Measurements from ENCODE around the gene GRIN3A. TPM values are rescaled to one million over a fixed set of nuclear protein-coding genes. Genes with fewer than 3 reads are reported as not detected.
A peak's percentile ranks its signal among the peaks of the same experiment; 100 is the strongest.

The GRIN3A gene
- total and polyA plus RNA-seq, 11 donors, result 0.06 to 1.4 (median 0.21) TPM

DNA sequence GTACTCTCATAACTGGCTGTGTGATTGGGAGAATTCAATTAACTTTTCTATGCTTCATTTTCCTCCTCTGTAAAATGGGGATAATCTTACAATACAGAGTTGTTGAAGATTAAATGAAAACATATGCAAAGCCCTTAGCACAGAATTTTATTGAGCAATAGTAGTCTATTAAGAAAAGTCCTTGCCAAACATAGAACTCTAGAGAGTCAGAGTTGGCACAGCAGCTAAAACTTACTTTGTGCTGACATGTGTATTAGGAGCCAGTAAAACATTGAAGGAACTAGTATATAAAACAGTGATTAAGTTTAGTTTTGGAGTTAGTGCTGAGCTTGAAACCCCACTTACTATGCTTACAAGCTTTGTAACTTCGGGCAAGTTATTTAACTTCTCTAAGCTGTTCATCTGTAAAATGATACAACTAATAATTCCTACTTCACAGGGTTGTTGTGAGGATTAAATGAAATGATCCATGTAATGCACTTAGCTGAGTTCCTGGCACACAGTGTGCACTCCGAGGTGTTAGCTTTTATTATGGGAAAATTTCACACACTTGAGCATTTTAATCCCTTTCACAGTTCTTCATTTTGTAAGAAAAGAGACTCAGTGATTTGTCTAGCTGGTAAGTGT is 20.0 kb upstream of the GRIN3A start:
- Histone ChIP-seq H3K36me3 (no peaks in the 10 kb centered on the region), H3K4me3 (no peak overlapping the region), H3K27me3 (no peaks in the 10 kb centered on the region), H3K4me1 (no peaks in the 10 kb centered on the region), H3K9me3 (no peaks in the 10 kb centered on the region), H3K27ac (no peak overlapping the region)
- ATAC-seq (no peak), DNase-seq (no peak)
- 46 to 64% (median 52%) methylated on average over 2 of the region's 2 CpGs for WGBS, 4 donors
- no peak for TF ChIP-seq POLR2A (IDR thresholded peaks at IDR 0.05)
- TF ChIP-seq, protein P1, sequence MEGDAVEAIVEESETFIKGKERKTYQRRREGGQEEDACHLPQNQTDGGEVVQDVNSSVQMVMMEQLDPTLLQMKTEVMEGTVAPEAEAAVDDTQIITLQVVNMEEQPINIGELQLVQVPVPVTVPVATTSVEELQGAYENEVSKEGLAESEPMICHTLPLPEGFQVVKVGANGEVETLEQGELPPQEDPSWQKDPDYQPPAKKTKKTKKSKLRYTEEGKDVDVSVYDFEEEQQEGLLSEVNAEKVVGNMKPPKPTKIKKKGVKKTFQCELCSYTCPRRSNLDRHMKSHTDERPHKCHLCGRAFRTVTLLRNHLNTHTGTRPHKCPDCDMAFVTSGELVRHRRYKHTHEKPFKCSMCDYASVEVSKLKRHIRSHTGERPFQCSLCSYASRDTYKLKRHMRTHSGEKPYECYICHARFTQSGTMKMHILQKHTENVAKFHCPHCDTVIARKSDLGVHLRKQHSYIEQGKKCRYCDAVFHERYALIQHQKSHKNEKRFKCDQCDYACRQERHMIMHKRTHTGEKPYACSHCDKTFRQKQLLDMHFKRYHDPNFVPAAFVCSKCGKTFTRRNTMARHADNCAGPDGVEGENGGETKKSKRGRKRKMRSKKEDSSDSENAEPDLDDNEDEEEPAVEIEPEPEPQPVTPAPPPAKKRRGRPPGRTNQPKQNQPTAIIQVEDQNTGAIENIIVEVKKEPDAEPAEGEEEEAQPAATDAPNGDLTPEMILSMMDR (IDR thresholded peaks at IDR 0.05), result no peak
- intact Hi-C loops (cut with DNase I), result no loop called here

DNA sequence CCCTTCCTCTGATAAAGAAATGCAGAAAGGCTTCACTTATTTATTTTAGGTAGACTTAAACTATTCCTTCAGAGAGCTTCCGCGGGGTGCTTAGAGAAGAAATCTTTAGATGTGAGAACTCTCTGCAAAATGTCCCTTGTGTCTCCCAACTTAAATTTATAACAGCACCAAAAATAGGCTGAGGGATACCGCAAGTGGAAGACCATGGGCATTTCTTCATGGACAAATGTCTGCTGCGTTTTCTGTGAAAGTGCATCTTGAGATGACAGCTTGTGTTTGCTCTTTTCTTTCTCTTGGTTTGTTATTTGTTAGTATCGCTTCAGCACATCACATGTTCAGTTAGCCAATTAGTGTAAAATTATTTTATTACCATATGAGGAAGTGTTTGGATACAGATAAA is 15.3 kb upstream of the GRIN3A start:
- H3K36me3 ChIP-seq, result no peaks in the 10 kb centered on the region
- intact Hi-C loops (cut with DNase I), result loop anchor here in 1 of 10 donors (5.0 kb wide), 1 partner anchor 51 kb away; no protein-coding TSS in a partner anchor
- no peaks in the 10 kb centered on the region for H3K9me3 ChIP-seq
- 78 to 87% (median 82%) methylated on average over 5 of the region's 5 CpGs for WGBS, 4 donors
- no peak for TF ChIP-seq POLR2A (IDR thresholded peaks at IDR 0.05)
- TF ChIP-seq, protein P1 (IDR thresholded peaks at IDR 0.05), result no peak
- DNase-seq, result no peak
- no peaks in the 10 kb centered on the region for H3K4me1 ChIP-seq
- H3K27me3 ChIP-seq, result no peaks in the 10 kb centered on the region
- H3K27ac ChIP-seq, result no peak overlapping the region
- ATAC-seq, result no peak
- no peak overlapping the region for H3K4me3 ChIP-seq

DNA sequence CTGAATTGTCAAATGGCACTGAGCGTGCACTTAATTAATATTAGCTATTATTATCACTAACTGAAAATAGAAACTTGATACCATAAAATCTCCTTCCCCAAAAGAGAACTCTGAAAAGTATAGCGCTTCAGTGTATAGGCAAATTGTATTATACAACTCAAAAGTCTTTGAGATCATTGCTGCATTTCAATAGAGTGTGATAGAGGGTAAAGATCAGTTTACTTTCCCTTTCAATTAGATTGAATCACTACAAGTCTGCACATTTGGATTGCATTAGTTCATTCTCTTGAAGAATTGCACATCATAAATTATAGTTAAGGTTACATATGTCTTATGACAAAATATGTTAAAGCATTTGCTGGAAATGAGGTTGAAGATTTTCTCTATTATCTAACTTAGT is 13.4 kb upstream of the GRIN3A start:
- H3K9me3 ChIP-seq, result no peaks in the 10 kb centered on the region
- H3K27ac ChIP-seq, result no peak overlapping the region
- ATAC-seq (no peak), DNase-seq (no peak)
- no peaks in the 10 kb centered on the region for H3K36me3 ChIP-seq
- no peaks in the 10 kb centered on the region for H3K27me3 ChIP-seq
- 88 to 92% (median 91%) methylated on average over 2 of the region's 2 CpGs for WGBS, 4 donors
- H3K4me1 ChIP-seq, result no peaks in the 10 kb centered on the region
- intact Hi-C loops (cut with DNase I), result loop anchor here in 1 of 10 donors (5.0 kb wide), 1 partner anchor 50 kb away; no protein-coding TSS in a partner anchor
- TF ChIP-seq, protein P1 (IDR thresholded peaks at IDR 0.05), result no peak
- TF ChIP-seq POLR2A (IDR thresholded peaks at IDR 0.05), result no peak
- H3K4me3 ChIP-seq, result no peak overlapping the region

DNA sequence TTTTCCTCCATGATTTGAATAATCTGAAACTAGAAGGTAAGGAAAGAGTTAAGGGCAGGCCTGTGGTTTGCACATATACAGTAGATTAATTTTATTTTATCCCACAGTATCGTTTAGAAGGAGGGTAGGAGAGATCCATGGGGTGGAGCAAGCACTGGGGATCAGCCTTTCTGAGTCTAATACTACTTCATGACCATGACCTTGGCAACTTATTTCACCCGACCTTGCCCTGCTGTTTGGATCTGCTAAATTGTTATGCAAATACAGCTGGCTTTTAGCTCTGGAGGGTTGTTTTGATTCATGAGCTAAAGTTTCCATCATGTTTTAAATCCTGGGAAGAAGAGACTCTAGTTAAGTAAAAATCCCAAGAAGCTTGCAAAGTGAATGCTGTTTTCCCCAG is 864 bp upstream of the GRIN3A start:
- Histone ChIP-seq H3K9me3 (no peaks in the 10 kb centered on the region), H3K4me1 (peaks cover 0 to 18% (median 12%) of the 10 kb centered on the region in 12 donors), H3K4me3 (no peak overlapping the region), H3K27me3 (peaks cover 17 to 59% (median 38%) of the 10 kb centered on the region in 9 donors), H3K36me3 (no peaks in the 10 kb centered on the region), H3K27ac (peak overlapping the region in 1 of 12 donors; percentile 1)
- DNase-seq (peak in 1 of 5 donors; percentile 26), ATAC-seq (peak in 1 of 4 donors; percentile 22)
- TF ChIP-seq POLR2A (IDR thresholded peaks at IDR 0.05), result no peak
- TF ChIP-seq, protein P1 (IDR thresholded peaks at IDR 0.05), result no peak
- intact Hi-C loops (cut with DNase I), result loop anchor here in 2 of 10 donors (10.0 kb wide), 1 partner anchor 135 kb away; no protein-coding TSS in a partner anchor
- WGBS, 4 donors, result 9 to 13% (median 10%) methylated on average over 2 of the region's 2 CpGs

Data from heart left ventricle (tissue), 16 donors.